H9 (cell line): Measurements from ENCODE around the gene GCNT2. TPM values are rescaled to one million over a fixed set of nuclear protein-coding genes. Genes with fewer than 3 reads are reported as not detected.
A peak's percentile ranks its signal among the peaks of the same experiment; 100 is the strongest.

Experiments used
- DNase-seq: peaks from one replicate; pipeline ENCODE4 v3.0.0-alpha.2; 2017
- H2AFZ ChIP-seq: one replicate; pipeline ENCODE4 v1.6.1; 2013; ENCODE audit warnings: mild to moderate bottlenecking, low read length, control low read depth, moderate library complexity
- H2AK5ac ChIP-seq: 2 replicates; pipeline ENCODE4 v1.6.1; 2013; ENCODE audit warnings: low read length, control low read depth, mixed read lengths; ENCODE audit not compliant: insufficient read length
- H2BK120ac ChIP-seq: one replicate; pipeline ENCODE4 v1.6.1; 2013; ENCODE audit warnings: low read depth, mild to moderate bottlenecking, low read length, control low read depth, inconsistent platforms; ENCODE audit not compliant: poor library complexity, severe bottlenecking
- H2BK12ac ChIP-seq: 2 replicates; pipeline ENCODE4 v1.6.1; 2013; ENCODE audit warnings: low read length, control low read depth, mixed read lengths, low read depth; ENCODE audit not compliant: insufficient read length
- H2BK15ac ChIP-seq: 2 replicates; pipeline ENCODE4 v1.6.1; 2013; ENCODE audit warnings: low read depth, low read length, control low read depth
- H2BK20ac ChIP-seq: one replicate; pipeline ENCODE4 v1.6.1; 2013; ENCODE audit warnings: low read depth, mild to moderate bottlenecking, low read length, control low read depth, inconsistent platforms; ENCODE audit not compliant: poor library complexity, severe bottlenecking
- H2BK5ac ChIP-seq: 2 replicates; pipeline ENCODE4 v1.6.1; 2013; ENCODE audit warnings: low read length, control low read depth, mixed read lengths; ENCODE audit not compliant: insufficient read length
- H3K14ac ChIP-seq: 2 replicates; pipeline ENCODE4 v1.6.1; 2013; ENCODE audit warnings: low read length, control low read depth; ENCODE audit not compliant: insufficient read depth
- H3K18ac ChIP-seq: 2 replicates; pipeline ENCODE4 v1.6.1; 2013; ENCODE audit warnings: low read depth, mild to moderate bottlenecking, mixed read lengths, low read length, control low read depth; ENCODE audit not compliant: insufficient read length
- H3K23ac ChIP-seq: 2 replicates; pipeline ENCODE4 v1.6.1; 2013; ENCODE audit warnings: low read length, control low read depth, mixed read lengths, low read depth; ENCODE audit not compliant: insufficient read length
- H3K23me2 ChIP-seq: 2 replicates; pipeline ENCODE4 v1.6.1; 2013; ENCODE audit warnings: low read depth, mild to moderate bottlenecking, mixed read lengths, low read length, control low read depth; ENCODE audit not compliant: insufficient read length, poor library complexity, severe bottlenecking
- H3K27ac ChIP-seq: 2 replicates; pipeline ENCODE4 v1.5.1; 2013; ENCODE audit warnings: low read length, control low read depth, mixed read lengths, low read depth; ENCODE audit not compliant: insufficient read length
- H3K27me3 ChIP-seq: 2 replicates; pipeline ENCODE4 v1.6.1; 2013; ENCODE audit warnings: low read length, control low read depth, inconsistent platforms; ENCODE audit not compliant: insufficient read depth
- H3K4ac ChIP-seq: 2 replicates; pipeline ENCODE4 v1.6.1; 2013; ENCODE audit warnings: low read depth, mild to moderate bottlenecking, control low read depth, inconsistent platforms, low read length, moderate library complexity
- H3K4me1 ChIP-seq: 2 replicates; pipeline ENCODE4 v1.6.1; 2013; ENCODE audit warnings: low read length, control low read depth, inconsistent platforms; ENCODE audit not compliant: insufficient read depth
- H3K4me2 ChIP-seq: 2 replicates; pipeline ENCODE4 v1.6.1; 2013; ENCODE audit warnings: low read length, control low read depth, mixed read lengths; ENCODE audit not compliant: insufficient read length, insufficient read depth
- H3K56ac ChIP-seq: 2 replicates; pipeline ENCODE4 v1.6.1; 2013; ENCODE audit warnings: low read depth, mild to moderate bottlenecking, mixed read lengths, low read length, control low read depth; ENCODE audit not compliant: insufficient read length
- H3K79me1 ChIP-seq: 2 replicates; pipeline ENCODE4 v1.6.1; 2013; ENCODE audit warnings: low read depth, mild to moderate bottlenecking, moderate library complexity, low read length, control low read depth, inconsistent platforms; ENCODE audit not compliant: insufficient read depth, poor library complexity, severe bottlenecking
- H3K79me2 ChIP-seq: 2 replicates; pipeline ENCODE4 v1.6.1; 2013; ENCODE audit warnings: low read length, control low read depth, inconsistent platforms; ENCODE audit not compliant: insufficient read depth
- H3K9ac ChIP-seq: 2 replicates; pipeline ENCODE4 v1.6.1; 2013; ENCODE audit warnings: low read length, control low read depth, mixed read lengths; ENCODE audit not compliant: insufficient read length; ENCODE audit errors: extremely low read depth
- H3K9me3 ChIP-seq: one replicate; pipeline ENCODE4 v1.6.1; 2013; ENCODE audit warnings: low read depth, low read length, inconsistent platforms; ENCODE audit not compliant: control insufficient read depth
- H3T11ph ChIP-seq: one replicate; pipeline ENCODE4 v1.6.1; 2013; ENCODE audit warnings: mild to moderate bottlenecking, low read length, control low read depth, inconsistent platforms
- H4K20me1 ChIP-seq: one replicate; pipeline ENCODE4 v1.6.1; 2013; ENCODE audit not compliant: control insufficient read depth, insufficient read length, insufficient read depth
- H4K5ac ChIP-seq: 2 replicates; pipeline ENCODE4 v1.6.1; 2013; ENCODE audit warnings: low read depth, mild to moderate bottlenecking, mixed read lengths, low read length, control low read depth; ENCODE audit not compliant: insufficient read length
- H4K8ac ChIP-seq: replicated peaks from 2 replicates; pipeline ENCODE4 v1.6.1; 2013; ENCODE audit warnings: low read length, control low read depth, mixed read lengths, low read depth; ENCODE audit not compliant: insufficient read length
- H4K91ac ChIP-seq: 2 replicates; pipeline ENCODE4 v1.6.1; 2013; ENCODE audit warnings: low read depth, mild to moderate bottlenecking, moderate library complexity, mixed read lengths, low read length, control low read depth; ENCODE audit not compliant: insufficient read length
- H3K27ac Mint-ChIP-seq, 3 experiments: 2 replicates in 2 of 3; 3 replicates in 1 of 3; pipeline ENCODE4 v1.8.0; 2020 to 2021; ENCODE audit warnings: mixed read lengths in 3 of 3, mild to moderate bottlenecking in 1 of 3, moderate library complexity in 1 of 3
- H3K27me3 Mint-ChIP-seq: 2 replicates; pipeline ENCODE4 v1.8.0; 2021; ENCODE audit warnings: low read depth, mild to moderate bottlenecking, moderate library complexity, mixed read lengths
- H3K36me3 Mint-ChIP-seq, 3 experiments: 2 replicates in 2 of 3; 3 replicates in 1 of 3; pipeline ENCODE4 v1.8.0; 2020 to 2021; ENCODE audit warnings: low read depth in 3 of 3, mixed read lengths in 3 of 3; ENCODE audit not compliant: insufficient read depth in 1 of 3
- H3K4me1 Mint-ChIP-seq, 2 experiments: 2 replicates each; pipeline ENCODE4 v1.8.0; 2020; ENCODE audit warnings: mixed read lengths in 2 of 2
- H3K4me3 Mint-ChIP-seq, 2 experiments: 2 replicates in 1 of 2; 3 replicates in 1 of 2; pipeline ENCODE4 v1.8.0; 2020 to 2021; ENCODE audit warnings: mild to moderate bottlenecking in 2 of 2, mixed read lengths in 2 of 2, moderate library complexity in 1 of 2
- H3K9me3 Mint-ChIP-seq, 2 experiments: 2 replicates in 1 of 2; 3 replicates in 1 of 2; pipeline ENCODE4 v1.8.0; 2020; ENCODE audit warnings: mild to moderate bottlenecking in 2 of 2, mixed read lengths in 2 of 2, moderate library complexity in 1 of 2
- CTCF ChIP-seq: fragments of 200-600 bp; sonication (generic); conservative IDR thresholded peaks from 3 replicates; pipeline ENCODE4 v1.8.0; 2021; ENCODE audit warnings: antibody characterized with exemption, mild to moderate bottlenecking
- WGBS: extraction: QIAGEN DNeasy Blood & Tissue Kit; methylation state at CpG from one replicate; pipeline ENCODE4 v1.1.7; 2013; ENCODE audit warnings: missing lambda C conversion rate, low lambda C conversion rate, mixed read lengths; ENCODE audit not compliant: insufficient read length; ENCODE audit errors: extremely low coverage; 5-methylcytosine and 5-hydroxymethylcytosine counted together
- total RNA-seq: library from RNA; stranded (reverse); gene quantifications from 2 replicates; pipeline ENCODE4 v1.2.1, GENCODE V29; 2021

GCNT2 gene
- total RNA-seq, 1 experiment from 2014 or later, result 41.7 TPM

- Histone ChIP-seq H3K18ac (no peak overlapping the region), H3K9ac (no peak overlapping the region), H4K20me1 (no peaks in the 10 kb centered on the region), H3K9me3 (no peaks in the 10 kb centered on the region), H3K27ac (no peak overlapping the region), H3K79me2 (peaks cover 40% of the 10 kb centered on the region; the same call in 1 of the 2 replicates), H3K23ac (no peak overlapping the region), H3K79me1 (peaks cover 16% of the 10 kb centered on the region), H2BK5ac (no peak overlapping the region), H3K27me3 (no peaks in the 10 kb centered on the region; the same call in 1 of the 2 replicates), H3K14ac (no peak overlapping the region), H3K4me2 (no peak overlapping the region), H2BK12ac (no peak overlapping the region), H3K23me2 (no peaks in the 10 kb centered on the region), H4K91ac (no peak overlapping the region), H4K5ac (no peak overlapping the region), H3K4me1 (peaks cover 8% of the 10 kb centered on the region; the same call in 1 of the 2 replicates), H2AFZ (no peak overlapping the region), H4K8ac (no peak overlapping the region), H3K56ac (no peak overlapping the region), H3K4ac (no peak overlapping the region), H2AK5ac (no peak overlapping the region), H3T11ph (no peak overlapping the region), H2BK20ac (no peak overlapping the region), H2BK120ac (no peak overlapping the region), H2BK15ac (no peak overlapping the region)
- Mint-ChIP-seq H3K4me1 (peaks cover 45 to 50% of the 10 kb centered on the region in 2 experiments), H3K36me3 (peaks cover 25 to 62% (median 30%) of the 10 kb centered on the region in 3 experiments), H3K9me3 (no peaks in the 10 kb centered on the region), H3K27ac (peak overlapping the region; percentile 20 to 69 (median 48); a peak in 4 of 7 replicates), H3K27me3 (no peaks in the 10 kb centered on the region), H3K4me3 (peak overlapping the region in 1 of 2 experiments; percentile 19; a peak in 1 of 5 replicates)
- WGBS, result no CpG with 5 or more reads among the region's 9 CpGs
- DNase-seq, result no peak
- TF ChIP-seq CTCF, result no peak
Observed at GRCh38 chr6:10565913-10566312, 44.8 kb downstream of the GCNT2 start.
